Measurements from ENCODE around the gene FAM3C.

Gene FAM3C

DNA sequence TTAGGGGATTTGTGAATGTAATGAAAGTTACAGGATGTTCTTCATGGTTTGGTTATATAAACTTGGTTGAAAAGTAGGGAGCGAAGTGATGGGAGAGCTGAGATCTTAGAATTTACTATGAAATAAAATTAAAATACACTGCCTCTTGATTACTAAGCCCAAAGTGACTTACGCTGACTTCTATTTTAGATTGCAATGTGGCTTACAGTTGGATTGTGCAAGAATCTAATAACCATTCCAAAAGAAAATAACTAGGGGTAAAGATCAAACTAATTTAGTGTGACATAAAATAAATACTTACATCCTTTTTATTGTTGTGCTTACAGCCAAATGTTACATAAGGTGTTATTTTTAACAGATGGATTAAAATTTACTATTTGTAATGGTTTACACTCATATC is 52.0 kb downstream of the FAM3C start:
- no peak overlapping the region for H2AFZ ChIP-seq
- H3K4me2 ChIP-seq (ENCODE audit: low read length) = no peak overlapping the region
- no peak overlapping the region for H3K27ac ChIP-seq
- no peaks in the 10 kb centered on the region for H3K36me3 ChIP-seq (ENCODE audit: control insufficient read depth, insufficient read depth, low read length)
- no peaks in the 10 kb centered on the region for H3K9me3 ChIP-seq (ENCODE audit: control insufficient read depth, low read length)
- H3K9ac ChIP-seq = no peak overlapping the region
- no peaks in the 10 kb centered on the region for H3K79me2 ChIP-seq
- H3K4me1 ChIP-seq = no peaks in the 10 kb centered on the region
- no peaks in the 10 kb centered on the region for H3K27me3 ChIP-seq (ENCODE audit: control insufficient read depth, insufficient read depth, low read length)
- TF ChIP-seq, protein P1, sequence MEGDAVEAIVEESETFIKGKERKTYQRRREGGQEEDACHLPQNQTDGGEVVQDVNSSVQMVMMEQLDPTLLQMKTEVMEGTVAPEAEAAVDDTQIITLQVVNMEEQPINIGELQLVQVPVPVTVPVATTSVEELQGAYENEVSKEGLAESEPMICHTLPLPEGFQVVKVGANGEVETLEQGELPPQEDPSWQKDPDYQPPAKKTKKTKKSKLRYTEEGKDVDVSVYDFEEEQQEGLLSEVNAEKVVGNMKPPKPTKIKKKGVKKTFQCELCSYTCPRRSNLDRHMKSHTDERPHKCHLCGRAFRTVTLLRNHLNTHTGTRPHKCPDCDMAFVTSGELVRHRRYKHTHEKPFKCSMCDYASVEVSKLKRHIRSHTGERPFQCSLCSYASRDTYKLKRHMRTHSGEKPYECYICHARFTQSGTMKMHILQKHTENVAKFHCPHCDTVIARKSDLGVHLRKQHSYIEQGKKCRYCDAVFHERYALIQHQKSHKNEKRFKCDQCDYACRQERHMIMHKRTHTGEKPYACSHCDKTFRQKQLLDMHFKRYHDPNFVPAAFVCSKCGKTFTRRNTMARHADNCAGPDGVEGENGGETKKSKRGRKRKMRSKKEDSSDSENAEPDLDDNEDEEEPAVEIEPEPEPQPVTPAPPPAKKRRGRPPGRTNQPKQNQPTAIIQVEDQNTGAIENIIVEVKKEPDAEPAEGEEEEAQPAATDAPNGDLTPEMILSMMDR (IDR thresholded peaks at IDR 0.05) = no peak
- no peak overlapping the region for H3K4me3 ChIP-seq (ENCODE audit: low read depth, low read length)

DNA sequence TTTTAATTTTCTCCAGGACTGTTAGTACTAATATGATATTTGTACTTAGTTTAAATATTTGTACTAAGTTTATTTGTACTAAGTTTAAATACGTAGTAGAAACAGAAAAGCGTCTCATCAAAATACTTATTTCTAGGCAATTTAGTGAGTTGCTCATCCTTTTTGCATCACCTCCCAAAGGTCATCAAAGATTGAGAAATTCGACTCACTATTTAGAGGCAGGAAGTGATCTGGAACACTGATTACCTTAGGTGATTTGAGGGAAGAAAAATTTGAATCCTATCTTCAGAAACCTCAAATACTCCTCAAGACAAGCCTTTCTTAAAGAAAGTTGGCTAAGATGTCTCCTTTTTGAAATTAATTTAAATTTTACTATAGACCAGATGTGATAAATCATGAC is 52.8 kb downstream of the FAM3C start:
- Histone ChIP-seq H3K79me2 (no peaks in the 10 kb centered on the region), H3K9ac (no peak overlapping the region), H3K4me2 (ENCODE audit: low read length) (no peak overlapping the region), H3K9me3 (ENCODE audit: control insufficient read depth, low read length) (no peaks in the 10 kb centered on the region), H3K36me3 (ENCODE audit: control insufficient read depth, insufficient read depth, low read length) (no peaks in the 10 kb centered on the region), H3K27me3 (ENCODE audit: control insufficient read depth, insufficient read depth, low read length) (no peaks in the 10 kb centered on the region), H2AFZ (no peak overlapping the region), H3K4me3 (ENCODE audit: low read depth, low read length) (no peak overlapping the region), H3K27ac (no peak overlapping the region), H3K4me1 (no peaks in the 10 kb centered on the region)
- TF ChIP-seq, protein P1 (IDR thresholded peaks at IDR 0.05) = no peak

DNA sequence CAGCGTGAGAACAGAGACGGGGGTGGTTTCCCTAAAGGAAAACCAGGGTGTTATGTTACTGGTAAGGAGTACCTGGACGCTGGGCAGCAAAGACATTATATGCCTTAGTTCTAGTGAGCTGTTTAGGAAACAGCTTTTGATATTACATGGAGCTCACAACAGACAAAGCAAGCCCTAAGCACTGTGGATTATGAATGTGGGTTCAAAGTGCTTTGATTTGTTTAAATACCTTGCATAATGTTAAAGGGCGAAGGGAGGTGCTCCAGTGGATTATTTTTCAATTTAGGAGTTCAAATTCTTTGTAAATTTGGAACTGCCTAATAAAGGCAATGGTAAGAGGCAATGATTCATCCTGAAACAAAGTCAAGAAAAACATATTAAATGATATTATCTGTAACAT is 53.5 kb downstream of the FAM3C start:
- H3K4me3 ChIP-seq (ENCODE audit: low read depth, low read length) = no peak overlapping the region
- no peaks in the 10 kb centered on the region for H3K4me1 ChIP-seq
- no peak overlapping the region for H3K27ac ChIP-seq
- no peaks in the 10 kb centered on the region for H3K27me3 ChIP-seq (ENCODE audit: control insufficient read depth, insufficient read depth, low read length)
- TF ChIP-seq, protein P1 (IDR thresholded peaks at IDR 0.05) = no peak
- H3K4me2 ChIP-seq (ENCODE audit: low read length) = no peak overlapping the region
- H3K9ac ChIP-seq = no peak overlapping the region
- H2AFZ ChIP-seq = no peak overlapping the region
- H3K9me3 ChIP-seq (ENCODE audit: control insufficient read depth, low read length) = no peaks in the 10 kb centered on the region
- H3K79me2 ChIP-seq = no peaks in the 10 kb centered on the region
- no peaks in the 10 kb centered on the region for H3K36me3 ChIP-seq (ENCODE audit: control insufficient read depth, insufficient read depth, low read length)

DNA sequence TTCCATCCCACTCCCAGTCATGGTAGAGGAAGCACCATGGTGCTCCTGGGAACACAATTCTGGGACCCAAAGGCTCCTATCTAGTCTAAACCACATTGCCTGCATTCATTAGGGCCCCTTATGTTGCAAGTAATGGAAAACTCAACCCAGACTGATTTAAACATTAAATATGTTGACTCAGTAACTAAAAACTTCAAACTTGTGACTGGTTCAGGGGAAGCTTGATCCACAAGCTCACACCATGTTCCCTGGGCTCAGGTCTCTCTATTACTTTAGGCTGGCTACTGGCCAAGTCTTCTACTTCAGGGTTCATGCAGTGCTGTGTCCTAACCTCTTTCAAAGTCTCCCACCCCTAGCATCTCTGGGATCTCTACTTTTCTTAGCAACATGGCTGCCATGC is 54.2 kb downstream of the FAM3C start:
- Histone ChIP-seq H3K4me3 (ENCODE audit: low read depth, low read length) (no peak overlapping the region), H3K27me3 (ENCODE audit: control insufficient read depth, insufficient read depth, low read length) (no peaks in the 10 kb centered on the region), H3K9me3 (ENCODE audit: control insufficient read depth, low read length) (no peaks in the 10 kb centered on the region), H3K27ac (no peak overlapping the region), H3K36me3 (ENCODE audit: control insufficient read depth, insufficient read depth, low read length) (no peaks in the 10 kb centered on the region), H3K4me2 (ENCODE audit: low read length) (no peak overlapping the region), H2AFZ (no peak overlapping the region), H3K4me1 (no peaks in the 10 kb centered on the region), H3K79me2 (no peaks in the 10 kb centered on the region), H3K9ac (no peak overlapping the region)
- TF ChIP-seq, protein P1 (IDR thresholded peaks at IDR 0.05) = no peak

DNA sequence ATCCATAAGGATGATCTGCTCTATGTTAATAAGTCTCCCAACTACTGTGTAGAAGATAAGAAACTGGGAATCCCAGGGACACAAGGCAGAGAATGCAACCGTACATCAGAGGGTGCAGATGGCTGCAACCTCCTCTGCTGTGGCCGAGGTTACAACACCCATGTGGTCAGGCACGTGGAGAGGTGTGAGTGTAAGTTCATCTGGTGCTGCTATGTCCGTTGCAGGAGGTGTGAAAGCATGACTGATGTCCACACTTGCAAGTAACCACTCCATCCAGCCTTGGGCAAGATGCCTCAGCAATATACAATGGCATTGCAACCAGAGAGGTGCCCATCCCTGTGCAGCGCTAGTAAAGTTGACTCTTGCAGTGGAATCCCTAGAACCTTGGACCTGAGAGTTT is 57.0 kb downstream of the FAM3C start:
- H3K9ac ChIP-seq = no peak overlapping the region
- no peak overlapping the region for H3K27ac ChIP-seq
- no peaks in the 10 kb centered on the region for H3K4me1 ChIP-seq
- H2AFZ ChIP-seq = no peak overlapping the region
- H3K4me3 ChIP-seq (ENCODE audit: low read depth, low read length) = no peak overlapping the region
- no peaks in the 10 kb centered on the region for H3K27me3 ChIP-seq (ENCODE audit: control insufficient read depth, insufficient read depth, low read length)
- H3K36me3 ChIP-seq (ENCODE audit: control insufficient read depth, insufficient read depth, low read length) = no peaks in the 10 kb centered on the region
- TF ChIP-seq, protein P1 (IDR thresholded peaks at IDR 0.05) = no peak
- no peaks in the 10 kb centered on the region for H3K79me2 ChIP-seq
- no peak overlapping the region for H3K4me2 ChIP-seq (ENCODE audit: low read length)
- no peaks in the 10 kb centered on the region for H3K9me3 ChIP-seq (ENCODE audit: control insufficient read depth, low read length)

Data from parathyroid adenoma (tissue), 2 donors.